Pancreas (tissue), 10 donors: ENCODE data around the gene PEMT. TPM values are rescaled to one million over a fixed set of nuclear protein-coding genes. Genes with fewer than 3 reads are reported as not detected.
A peak's percentile ranks its signal among the peaks of the same experiment; 100 is the strongest.

Experiments
- ATAC-seq, 4 donors: fragments of 200-7000 bp; cut with Tn5 transposase; one replicate each; pipeline versions ENCODE4 v1.8.0 to v1.9.1; 2020; ENCODE audit warnings: mild to moderate bottlenecking in 4 of 4, moderate library complexity in 4 of 4
- DNase-seq, 6 donors: peaks; one replicate each; pipeline ENCODE4 v3.0.0-alpha.2; 2020
- FAIRE-seq: peaks from 2 replicates; lab custom pipeline; 2012; peaks lifted over from hg19 to GRCh38; lab: Jason Lieb, UNC
- H3K27ac ChIP-seq, 4 donors: fragments of 200-600 bp; sonication (generic); 1 replicate in 3 of 4; 2 replicates in 1 of 4; pipeline versions ENCODE4 v1.5.0 to v1.8.0; 2020
- H3K27me3 ChIP-seq, 4 donors: fragments of 200-600 bp; one replicate each; pipeline ENCODE4 v1.8.0; 2021
- H3K36me3 ChIP-seq, 3 donors: fragments of 200-600 bp; sonication (generic) in 1 of 3; one replicate each; pipeline versions ENCODE4 v1.5.0 to v1.8.0; 2020 to 2021
- H3K4me1 ChIP-seq, 3 donors: fragments of 200-600 bp; one replicate each; pipeline ENCODE4 v1.8.0; 2021
- H3K4me3 ChIP-seq, 4 donors: fragments of 200-600 bp; sonication (generic) in 2 of 4; one replicate each; pipeline versions ENCODE4 v1.5.0 to v1.8.0; 2020 to 2021
- H3K9me3 ChIP-seq, 4 donors: fragments of 200-600 bp; one replicate each; pipeline ENCODE4 v1.8.0; 2021
- WGBS, 2 donors: extraction: QIAGEN DNeasy Blood & Tissue Kit; methylation state at CpG; one replicate each; pipeline ENCODE4 v1.1.7; 2013; 5-methylcytosine and 5-hydroxymethylcytosine counted together
- intact Hi-C, 3 donors: fragments of 100-400 bp; cut with DNase I; formaldehyde crosslinking; loops; one replicate each; pipeline versions ENCODE4 v1.11.1 to v1.14.2; 2022
- polyA plus RNA-seq, 2 donors: library from polyadenylated mRNA; stranded (reverse); fragments of 200-250 nt; gene quantifications; one replicate each; pipeline ENCODE4 v1.2.3, GENCODE V29; 2013
- total RNA-seq, 6 donors: library from RNA; stranded (reverse); fragmentation: NEBNext Ultra II Directional in 4 of 6; extraction: Animal tissue kit (Norgen Biotek cat#: 25700) in 4 of 6; gene quantifications; one replicate each; pipeline versions ENCODE4 v1.2.1 to v1.2.4, GENCODE V29; 2021 to 2023
- TF ChIP-seq, protein P1 (sequence below), 4 donors: fragments of 200-600 bp; sonication (generic) in 3 of 4; IDR thresholded peaks; one replicate each; pipeline versions ENCODE4 v1.5.0 to v1.8.0; 2021; ENCODE audit warnings: antibody characterized with exemption in 4 of 4
- donor health status: healthy with polysubstance abuse.
- donor health status: DM: no; HTN: no; CAD: no; lungs with moderate emphysema.
- donor health status: DM: no; HTN: no; CAD: no.
- donor health status: control.
- donor health status: control.
- donor health status: Bipolar disorder and iron deficiency.
- donor health status: DM: yes; HTN: yes; CAD: no.
- donor health status: DM: no; HTN: no; CAD: no.
- donor health status: DM: no; HTN: no; CAD: no.
- donor health status: DM: yes; HTN: yes; CAD: no.

Gene PEMT
- total and polyA plus RNA-seq, 8 donors: 14.8 to 109 (median 24.6) TPM

DNA sequence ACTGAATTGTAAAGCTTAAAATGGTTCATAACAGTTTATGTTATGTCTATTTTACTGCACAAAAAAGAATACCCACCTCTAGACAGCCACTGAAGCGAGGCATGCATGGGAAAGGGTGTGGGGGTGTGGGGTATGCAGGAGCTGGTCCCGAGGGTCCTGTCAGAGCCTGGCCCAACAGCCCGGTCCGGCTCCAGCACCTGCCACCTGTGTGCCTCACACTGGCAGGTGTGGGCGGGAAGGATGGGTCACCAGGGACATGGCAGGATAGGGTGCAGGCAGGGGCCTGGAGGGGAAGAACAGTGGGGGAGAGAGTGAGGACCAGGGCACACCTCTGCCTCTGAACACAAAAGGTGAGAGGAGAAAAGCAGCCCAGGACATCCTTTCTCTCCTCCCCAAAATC lies 72.6 kb downstream of the PEMT start:
- WGBS, 2 donors: 84 to 87% methylated on average over 5 of the region's 5 CpGs
- Histone ChIP-seq H3K4me3 (no peak overlapping the region), H3K9me3 (no peaks in the 10 kb centered on the region), H3K27ac (no peak overlapping the region), H3K36me3 (no peaks in the 10 kb centered on the region), H3K27me3 (no peaks in the 10 kb centered on the region), H3K4me1 (peaks cover 0 to 13% (median 12%) of the 10 kb centered on the region in 3 donors)
- DNase-seq (peak in 2 of 6 donors; percentile 6 to 35), FAIRE-seq (no peak), ATAC-seq (no peak)
- intact Hi-C loops: no loop called here
- TF ChIP-seq, protein P1, sequence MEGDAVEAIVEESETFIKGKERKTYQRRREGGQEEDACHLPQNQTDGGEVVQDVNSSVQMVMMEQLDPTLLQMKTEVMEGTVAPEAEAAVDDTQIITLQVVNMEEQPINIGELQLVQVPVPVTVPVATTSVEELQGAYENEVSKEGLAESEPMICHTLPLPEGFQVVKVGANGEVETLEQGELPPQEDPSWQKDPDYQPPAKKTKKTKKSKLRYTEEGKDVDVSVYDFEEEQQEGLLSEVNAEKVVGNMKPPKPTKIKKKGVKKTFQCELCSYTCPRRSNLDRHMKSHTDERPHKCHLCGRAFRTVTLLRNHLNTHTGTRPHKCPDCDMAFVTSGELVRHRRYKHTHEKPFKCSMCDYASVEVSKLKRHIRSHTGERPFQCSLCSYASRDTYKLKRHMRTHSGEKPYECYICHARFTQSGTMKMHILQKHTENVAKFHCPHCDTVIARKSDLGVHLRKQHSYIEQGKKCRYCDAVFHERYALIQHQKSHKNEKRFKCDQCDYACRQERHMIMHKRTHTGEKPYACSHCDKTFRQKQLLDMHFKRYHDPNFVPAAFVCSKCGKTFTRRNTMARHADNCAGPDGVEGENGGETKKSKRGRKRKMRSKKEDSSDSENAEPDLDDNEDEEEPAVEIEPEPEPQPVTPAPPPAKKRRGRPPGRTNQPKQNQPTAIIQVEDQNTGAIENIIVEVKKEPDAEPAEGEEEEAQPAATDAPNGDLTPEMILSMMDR (IDR thresholded peaks at IDR 0.05): no peak

DNA sequence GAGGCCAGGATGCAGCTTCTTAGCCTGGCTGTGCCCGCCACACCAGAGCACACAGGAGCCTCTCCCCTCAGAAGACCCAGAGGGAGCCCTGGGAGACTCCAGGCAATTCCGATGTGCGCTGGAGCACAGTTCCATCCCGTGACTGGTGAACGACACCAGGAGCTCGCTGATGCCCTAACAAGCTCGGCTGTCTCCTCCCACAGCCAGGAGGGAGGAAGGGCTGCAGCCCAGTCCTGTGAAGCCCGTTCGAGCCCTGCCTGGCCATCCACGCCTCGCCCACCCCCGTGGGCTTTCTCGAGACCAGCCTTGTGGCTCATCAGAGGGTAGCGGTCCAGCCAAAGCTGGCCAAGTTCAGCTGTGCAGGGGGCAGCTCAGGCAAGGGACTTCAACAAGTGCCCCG lies 73.5 kb downstream of the PEMT start:
- Histone ChIP-seq H3K27me3 (no peaks in the 10 kb centered on the region), H3K4me1 (peaks cover 0 to 6% (median 4%) of the 10 kb centered on the region in 3 donors), H3K36me3 (no peaks in the 10 kb centered on the region), H3K4me3 (no peak overlapping the region), H3K27ac (no peak overlapping the region), H3K9me3 (no peaks in the 10 kb centered on the region)
- DNase-seq: peak in 2 of 6 donors; percentile 16 to 68
- FAIRE-seq: no peak
- TF ChIP-seq, protein P1 (IDR thresholded peaks at IDR 0.05): no peak
- 86 to 88% methylated on average over 15 of the region's 15 CpGs for WGBS, 2 donors
- peak in 2 of 4 donors; percentile 41 to 54 for ATAC-seq
- intact Hi-C loops: no loop called here

DNA sequence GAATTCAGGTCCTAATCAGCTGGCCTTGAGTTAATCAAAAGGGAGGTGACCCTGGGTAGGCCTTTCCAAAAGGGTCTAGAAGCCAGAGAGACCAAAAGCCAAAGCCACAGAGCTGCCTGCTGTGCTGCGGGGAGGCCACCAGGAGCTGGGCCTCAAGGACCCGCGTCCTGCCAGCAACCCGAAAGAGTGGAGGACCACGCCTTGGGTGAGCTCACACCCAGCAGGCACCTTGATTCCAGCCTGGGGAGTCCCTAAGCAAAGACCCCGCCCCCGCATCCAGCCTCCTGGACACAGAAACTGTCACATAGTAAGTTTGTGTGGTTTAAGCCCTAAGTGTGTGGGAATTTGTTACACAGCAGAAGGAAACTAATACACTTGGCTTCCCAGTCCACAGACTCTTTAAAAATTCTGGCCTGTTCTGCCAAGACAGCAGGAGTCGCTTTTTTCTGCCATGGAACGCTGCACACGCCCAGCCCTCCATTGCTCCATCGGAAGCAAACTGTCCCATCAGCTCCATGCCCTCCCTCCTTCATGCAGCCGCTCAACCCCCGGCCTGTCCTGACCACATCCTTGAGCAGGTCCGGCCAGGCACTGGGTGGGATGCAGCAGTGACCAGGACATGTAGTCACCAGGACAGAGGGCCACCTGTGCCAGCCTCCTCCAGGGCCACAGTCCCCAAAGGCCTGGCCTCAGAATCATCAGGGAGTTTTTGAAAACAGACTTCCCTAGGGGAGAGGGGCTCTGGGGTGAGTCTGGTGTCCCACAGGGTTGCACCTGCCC lies 74.4 kb downstream of the PEMT start:
- DNase-seq: peak in 2 of 6 donors; percentile 18 to 58
- H3K9me3 ChIP-seq: no peaks in the 10 kb centered on the region
- no peaks in the 10 kb centered on the region for H3K36me3 ChIP-seq
- H3K27ac ChIP-seq: no peak overlapping the region
- 91 to 93% methylated on average over 14 of the region's 14 CpGs for WGBS, 2 donors
- FAIRE-seq: no peak
- intact Hi-C loops: no loop called here
- TF ChIP-seq, protein P1 (IDR thresholded peaks at IDR 0.05): no peak
- H3K4me3 ChIP-seq: no peak overlapping the region
- no peaks in the 10 kb centered on the region for H3K27me3 ChIP-seq
- ATAC-seq: no peak
- H3K4me1 ChIP-seq: no peaks in the 10 kb centered on the region

DNA sequence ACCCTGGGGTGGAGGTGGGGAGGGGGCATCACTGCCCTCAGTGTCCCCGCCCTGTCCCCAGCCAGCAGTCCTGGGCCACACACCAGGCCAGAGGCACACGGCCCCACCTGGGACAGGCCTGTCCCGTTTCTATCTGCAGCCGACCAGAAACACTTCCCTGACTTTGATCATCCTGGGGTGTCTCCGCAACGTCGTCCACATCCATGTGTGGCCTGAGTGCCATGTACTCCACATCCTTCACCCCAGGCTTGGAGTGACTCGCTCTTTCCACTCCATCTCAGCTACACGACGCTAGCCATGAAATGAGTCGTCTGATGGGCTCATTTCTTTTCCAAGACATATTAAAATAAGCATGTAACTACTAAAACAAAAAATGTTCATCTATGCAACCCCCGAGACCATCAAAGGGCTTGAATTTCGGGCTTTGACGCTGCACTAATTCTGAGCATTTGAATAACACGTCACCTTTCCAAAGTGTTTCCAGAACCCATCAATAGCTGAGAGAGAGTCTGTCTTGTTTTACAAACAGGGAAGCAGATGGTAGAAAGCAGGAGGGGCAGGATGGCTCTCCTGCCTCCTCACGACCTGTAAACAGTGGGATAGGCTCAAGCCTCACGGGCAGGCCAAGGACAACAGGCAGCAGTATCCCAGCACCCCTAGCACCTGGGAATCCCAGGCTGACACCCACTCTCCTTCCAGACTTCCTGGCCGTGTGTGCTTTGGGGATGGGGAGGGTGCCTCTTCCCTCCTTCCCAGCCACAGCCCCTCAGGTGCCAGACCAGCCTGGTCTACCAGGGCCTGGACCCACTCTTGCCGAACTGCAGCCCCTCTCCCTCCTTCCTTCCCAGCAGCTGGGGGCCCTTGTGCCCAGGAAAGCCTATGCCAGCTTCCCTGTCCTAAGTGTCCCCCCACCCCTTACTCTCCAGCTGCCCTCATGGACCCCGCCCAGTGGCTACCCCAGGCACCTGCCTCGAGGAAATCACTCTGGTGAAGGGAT lies 75.3 kb downstream of the PEMT start:
- Histone ChIP-seq H3K9me3 (no peaks in the 10 kb centered on the region), H3K36me3 (no peaks in the 10 kb centered on the region), H3K4me3 (no peak overlapping the region), H3K4me1 (no peaks in the 10 kb centered on the region), H3K27ac (peak overlapping the region in 1 of 4 donors; percentile 17), H3K27me3 (no peaks in the 10 kb centered on the region)
- DNase-seq (peak in 2 of 6 donors; percentile 15 to 52), FAIRE-seq (no peak), ATAC-seq (peak in 3 of 4 donors; percentile 20 to 54 (median 51))
- TF ChIP-seq, protein P1 (IDR thresholded peaks at IDR 0.05): no peak
- intact Hi-C loops: no loop called here
- 83 to 84% methylated on average over 21 of the region's 21 CpGs for WGBS, 2 donors
